ENCODE data around the gene RAB44. TPM values are rescaled to one million over a fixed set of nuclear protein-coding genes. Genes with fewer than 3 reads are reported as not detected.

Gene RAB44
- total RNA-seq, 2 donors from 2014 or later: 0.14 to 0.45 TPM

- under 1% methylated on average over 27 of the region's 63 CpGs for WGBS
- H3K36me3 ChIP-seq: no peaks in the 10 kb centered on the region
- peak; percentile 95 for DNase-seq (ENCODE audit: low spot score)
- TF ChIP-seq CTCF (IDR thresholded peaks at IDR 0.05): peak in 3 of 4 experiments; percentile 18 to 66 (median 48)
- TF ChIP-seq POLR2A (IDR thresholded peaks at IDR 0.05): peak; percentile 100
- TF ChIP-seq POLR2AphosphoS5 (IDR thresholded peaks at IDR 0.05): peak; percentile 88
- peak within 1 kb of the TSS; percentile 89 to 92 for H3K27ac ChIP-seq
- no peaks in the 10 kb centered on the region for H3K27me3 ChIP-seq (replicated peaks; ENCODE audit: insufficient read depth)
- peak within 1 kb of the TSS; percentile 67 to 68 for H3K4me3 ChIP-seq
- H3K4me1 ChIP-seq (replicated peaks): no peaks in the 10 kb centered on the region
- no peaks in the 10 kb centered on the region for H3K9me3 ChIP-seq
- intact Hi-C loops (cut with DNase I): loop anchor here (1.0 kb wide), 1 partner anchor 84 kb away; the partner anchor contains the start of gene SRSF3
Observed at GRCh38 chr6:36678488-36679042, 19.1 kb upstream of the RAB44 start, which contains the start of gene CDKN1A. Gene CDKN1A (plus strand): TSS chr6:36678714. CDS start chr6:36684102, 5,388 bp downstream.

DNA sequence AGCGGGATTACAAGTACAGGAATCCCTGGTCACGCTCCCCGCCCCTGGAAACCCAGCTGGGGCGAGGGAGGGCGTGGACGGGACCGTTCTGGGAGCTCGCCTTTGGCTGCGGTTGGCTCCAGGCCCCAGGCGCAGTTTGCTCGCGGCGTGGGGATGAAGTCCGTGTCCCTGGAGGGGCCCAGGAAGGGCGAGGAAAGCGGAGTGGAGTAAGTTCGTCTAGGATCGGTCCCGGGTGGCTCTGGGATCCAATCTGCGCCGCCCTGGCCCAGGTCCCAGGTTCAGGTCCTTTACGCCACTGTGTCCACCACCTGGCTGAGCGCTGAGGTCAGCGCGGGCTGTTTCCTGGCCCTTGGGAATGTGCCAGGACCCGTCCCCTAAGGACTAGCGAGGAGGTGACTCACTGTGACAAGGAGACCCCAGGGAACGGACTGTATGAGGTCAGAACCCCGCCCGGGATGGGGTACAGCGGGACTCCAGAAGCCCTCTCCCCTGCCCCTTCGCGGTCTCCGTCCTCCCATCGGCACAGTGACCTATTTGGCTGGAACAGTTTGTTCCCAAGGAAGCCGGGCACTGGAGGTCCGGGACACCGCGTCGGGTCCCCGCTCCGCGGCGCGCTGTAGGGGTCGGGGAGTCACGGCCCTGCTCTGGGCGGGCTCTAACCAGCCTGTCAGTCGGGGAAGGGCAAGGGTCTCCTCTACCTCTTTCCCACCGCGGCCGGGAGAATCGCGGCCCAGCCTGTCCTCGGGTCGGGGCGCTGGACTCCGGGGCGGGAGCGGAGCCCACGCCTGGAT is 18.4 kb upstream of the RAB44 start:
- Histone ChIP-seq H3K9me3 (no peaks in the 10 kb centered on the region), H3K27ac (peak overlapping the region; percentile 89 to 92), H3K4me1 (replicated peaks) (no peaks in the 10 kb centered on the region), H3K27me3 (replicated peaks; ENCODE audit: insufficient read depth) (no peaks in the 10 kb centered on the region), H3K4me3 (peak overlapping the region; percentile 67 to 68), H3K36me3 (peaks cover 0 to 5% of the 10 kb centered on the region in 2 donors)
- intact Hi-C loops (cut with DNase I): no loop called here
- 0% methylated on average over 59 of the region's 61 CpGs for WGBS
- TF ChIP-seq POLR2A (IDR thresholded peaks at IDR 0.05): no peak
- TF ChIP-seq POLR2AphosphoS5 (IDR thresholded peaks at IDR 0.05): peak; percentile 18
- peak; percentile 50 for DNase-seq (ENCODE audit: low spot score)

GRCh38 chr6:36682328-36683144 is 15.1 kb upstream of the RAB44 start:
- WGBS: 33% methylated on average over 11 of the region's 11 CpGs
- Histone ChIP-seq H3K9me3 (no peaks in the 10 kb centered on the region), H3K27ac (peak overlapping the region; percentile 36 to 38), H3K4me3 (no peak overlapping the region), H3K36me3 (peaks cover 3 to 14% of the 10 kb centered on the region in 2 donors), H3K4me1 (replicated peaks) (no peaks in the 10 kb centered on the region), H3K27me3 (replicated peaks; ENCODE audit: insufficient read depth) (no peaks in the 10 kb centered on the region)
- TF ChIP-seq CTCF (IDR thresholded peaks at IDR 0.05): no peak
- peak; percentile 78 for TF ChIP-seq POLR2AphosphoS5 (IDR thresholded peaks at IDR 0.05)
- intact Hi-C loops (cut with DNase I): loop anchor here (5.0 kb wide), 1 partner anchor 75 kb away; no protein-coding TSS in a partner anchor
- DNase-seq (ENCODE audit: low spot score): peak; percentile 87

DNA sequence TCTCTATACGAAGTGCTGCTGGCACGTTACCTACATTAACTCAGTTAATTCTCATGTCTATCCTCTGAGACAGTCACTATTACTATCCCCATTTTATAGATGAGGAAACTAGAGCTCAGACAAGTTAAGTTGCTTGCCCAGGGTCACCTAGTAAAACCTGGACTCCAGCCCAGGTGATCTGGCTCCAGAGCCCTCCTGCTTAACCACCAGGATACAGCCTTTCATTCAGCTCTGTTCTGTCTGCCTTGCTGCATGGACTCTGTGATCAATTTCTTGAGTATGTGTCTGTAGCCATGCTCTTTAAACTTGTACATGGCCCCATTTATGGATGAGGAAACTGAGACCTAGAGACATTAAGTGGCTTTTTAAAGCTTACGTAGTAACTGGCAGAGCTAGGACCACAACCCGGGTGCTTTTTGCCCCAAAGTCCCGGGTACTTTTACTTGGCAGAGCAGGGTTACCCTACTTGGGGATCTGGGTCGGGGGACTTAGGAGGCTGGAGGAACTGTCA is 14.4 kb upstream of the RAB44 start:
- peak overlapping the region; percentile 36 to 38 for H3K27ac ChIP-seq
- H3K4me1 ChIP-seq (replicated peaks): no peaks in the 10 kb centered on the region
- DNase-seq (ENCODE audit: low spot score): no peak
- no peaks in the 10 kb centered on the region for H3K9me3 ChIP-seq
- peaks cover 3 to 14% of the 10 kb centered on the region in 2 donors for H3K36me3 ChIP-seq
- H3K4me3 ChIP-seq: no peak overlapping the region
- no peak for TF ChIP-seq CTCF (IDR thresholded peaks at IDR 0.05)
- no peak for TF ChIP-seq POLR2AphosphoS5 (IDR thresholded peaks at IDR 0.05)
- no peak for TF ChIP-seq POLR2A (IDR thresholded peaks at IDR 0.05)
- intact Hi-C loops (cut with DNase I): loop anchor here (5.0 kb wide), 1 partner anchor 74 kb away; no protein-coding TSS in a partner anchor
- H3K27me3 ChIP-seq (replicated peaks; ENCODE audit: insufficient read depth): no peaks in the 10 kb centered on the region
- WGBS: 76% methylated on average over 6 of the region's 6 CpGs

Data from prostate gland (tissue), 2 donors.